ENCODE measurements around the gene ASB2.
A peak's percentile ranks its signal among the peaks of the same experiment; 100 is the strongest.

ASB2 gene

GRCh38 chr14:93980456-93981201 is 4.3 kb upstream of the ASB2 start:
- no peak for DNase-seq (ENCODE audit: low read depth)

- no peak for DNase-seq (ENCODE audit: low read depth)
Observed at GRCh38 chr14:93978735-93979134, 2.4 kb upstream of the ASB2 start.

- DNase-seq (ENCODE audit: low read depth), result peak; percentile 70
Observed at GRCh38 chr14:93977790-93978581, 1.6 kb upstream of the ASB2 start.

- no peak for DNase-seq (ENCODE audit: low read depth)
Observed at GRCh38 chr14:93977171-93977570, 801 bp upstream of the ASB2 start.

- no peak for DNase-seq (ENCODE audit: low read depth)
Observed at GRCh38 chr14:93975791-93976476, 436 bp downstream of the ASB2 start.

- DNase-seq (ENCODE audit: low read depth), result no peak
Observed at GRCh38 chr14:93974833-93975232, 1.5 kb downstream of the ASB2 start.

- no peak for DNase-seq (ENCODE audit: low read depth)
Observed at GRCh38 chr14:93974299-93974698, 2.1 kb downstream of the ASB2 start.

- DNase-seq (ENCODE audit: low read depth), result no peak
Observed at GRCh38 chr14:93973607-93974006, 2.8 kb downstream of the ASB2 start.

- no peak for DNase-seq (ENCODE audit: low read depth)
Observed at GRCh38 chr14:93972618-93973205, 3.7 kb downstream of the ASB2 start.

- no peak for DNase-seq (ENCODE audit: low read depth)
Observed at GRCh38 chr14:93971635-93972027, 4.7 kb downstream of the ASB2 start.

GRCh38 chr14:93970965-93971634 is 5.3 kb downstream of the ASB2 start:
- DNase-seq (ENCODE audit: low read depth), result no peak

- peak; percentile 63 for DNase-seq (ENCODE audit: low read depth)
Observed at GRCh38 chr14:93970585-93970964, 5.8 kb downstream of the ASB2 start.

- DNase-seq (ENCODE audit: low read depth), result no peak
Observed at GRCh38 chr14:93969082-93969828, 7.1 kb downstream of the ASB2 start.

- no peak for DNase-seq (ENCODE audit: low read depth)
Observed at GRCh38 chr14:93967637-93968250, 8.6 kb downstream of the ASB2 start.

- no peak for DNase-seq (ENCODE audit: low read depth)
Observed at GRCh38 chr14:93965946-93966474, 10.4 kb downstream of the ASB2 start.

GRCh38 chr14:93965287-93965821 is 11.0 kb downstream of the ASB2 start:
- DNase-seq (ENCODE audit: low read depth), result no peak

GRCh38 chr14:93964820-93965286 is 11.5 kb downstream of the ASB2 start:
- no peak for DNase-seq (ENCODE audit: low read depth)

- no peak for DNase-seq (ENCODE audit: low read depth)
Observed at GRCh38 chr14:93964281-93964680, 12.1 kb downstream of the ASB2 start.

GRCh38 chr14:93963692-93964091 is 12.7 kb downstream of the ASB2 start:
- no peak for DNase-seq (ENCODE audit: low read depth)
